Endothelial cell of umbilical vein (primary cell): ENCODE measurements around the gene RNGTT. TPM values are rescaled to one million over a fixed set of nuclear protein-coding genes. Genes with fewer than 3 reads are reported as not detected.

Experiments used
- BruUV-seq: library from RNA; stranded (reverse); fragments of 400-500 nt; replicated peaks from 2 replicates; lab custom pipeline; 2021; lab: Mats Ljungman, UMichigan
- CTCF ChIA-PET: fragments of 300-600, 350-600 bp; sonication (Branson Sonifier 250); formaldehyde crosslinking; loops from one replicate; lab custom pipeline; 2021; ENCODE audit warnings: antibody characterized with exemption, inconsistent platforms; lab: Charles Lee
- POLR2A ChIA-PET: fragments of 300-600, 350-600 bp; sonication (Branson Sonifier 250); formaldehyde crosslinking; loops from one replicate; lab custom pipeline; 2021; ENCODE audit warnings: antibody characterized with exemption, inconsistent platforms; lab: Charles Lee
- DNase-seq: peaks from one replicate; pipeline ENCODE4 v3.0.0-alpha.2; 2011; ENCODE audit warnings: low read depth, low spot score
- FAIRE-seq: peaks from 2 replicates; lab custom pipeline; 2011; peaks lifted over from hg19 to GRCh38; lab: Jason Lieb, UNC
- H2AFZ ChIP-seq: 2 replicates; pipeline ENCODE4 v1.6.0; 2012; ENCODE audit warnings: low read depth, low read length, control low read depth, inconsistent platforms
- H3K27ac ChIP-seq: 2 replicates; pipeline ENCODE4 v1.5.1; 2011; ENCODE audit warnings: low read depth, mild to moderate bottlenecking, control low read depth, low read length, moderate library complexity; ENCODE audit not compliant: insufficient read depth
- H3K27me3 ChIP-seq, 2 experiments: 2 replicates each; pipeline versions ENCODE4 v1.6.0 to v1.6.1; 2011; ENCODE audit warnings: low read length in 2 of 2, mixed read lengths in 1 of 2; ENCODE audit not compliant: control insufficient read depth in 2 of 2, insufficient read depth in 2 of 2
- H3K36me3 ChIP-seq, 2 experiments: 2 replicates in 1 of 2; 3 replicates in 1 of 2; pipeline ENCODE4 v1.5.1; 2011; ENCODE audit warnings: low read length in 2 of 2, mild to moderate bottlenecking in 1 of 2, moderate library complexity in 1 of 2; ENCODE audit not compliant: control insufficient read depth in 2 of 2, insufficient read depth in 2 of 2; ENCODE audit errors: extremely low read depth in 1 of 2
- H3K4me1 ChIP-seq: 3 replicates; pipeline ENCODE4 v1.5.1; 2011; ENCODE audit warnings: mild to moderate bottlenecking, low read length; ENCODE audit not compliant: control insufficient read depth, insufficient read depth; ENCODE audit errors: extremely low read depth
- H3K4me2 ChIP-seq: 2 replicates; pipeline ENCODE4 v1.6.1; 2011; ENCODE audit warnings: low read length, control low read depth, mixed read lengths; ENCODE audit not compliant: insufficient read depth
- H3K4me3 ChIP-seq, 3 experiments: fragments of 200-600 bp in 1 of 3; sonication (generic), shearing (Covaris generic) in 1 of 3; replicated peaks in 1 of 3; 2 replicates each; pipeline ENCODE4 v1.5.1; 2011 to 2016; ENCODE audit warnings: control low read depth in 3 of 3, low read length in 3 of 3, mild to moderate bottlenecking in 2 of 3, inconsistent platforms in 1 of 3, low read depth in 1 of 3, moderate library complexity in 1 of 3; ENCODE audit not compliant: insufficient read depth in 1 of 3
- H3K79me2 ChIP-seq: 2 replicates; pipeline ENCODE4 v1.6.0; 2012; ENCODE audit warnings: low read length, inconsistent platforms; ENCODE audit not compliant: control insufficient read depth, insufficient read depth
- H3K9ac ChIP-seq: replicated peaks from 2 replicates; pipeline ENCODE3; 2011; ENCODE audit warnings: low read length, control low read depth; ENCODE audit not compliant: insufficient read depth; ENCODE audit errors: extremely low read depth
- H3K9me1 ChIP-seq: replicated peaks from 3 replicates; pipeline ENCODE4 v1.6.0; 2011; ENCODE audit warnings: mild to moderate bottlenecking, low read length; ENCODE audit not compliant: control insufficient read depth, insufficient read depth; ENCODE audit errors: extremely low read depth
- H3K9me3 ChIP-seq: replicated peaks from 2 replicates; pipeline ENCODE4 v1.5.1; 2012; ENCODE audit warnings: low read length, inconsistent platforms; ENCODE audit not compliant: control insufficient read depth, insufficient read depth
- H4K20me1 ChIP-seq: replicated peaks from 2 replicates; pipeline ENCODE3; 2011; ENCODE audit warnings: mild to moderate bottlenecking, low read length; ENCODE audit not compliant: control insufficient read depth, insufficient read depth; ENCODE audit errors: extremely low read depth
- CTCF ChIP-seq, 2 donors: IDR thresholded peaks; 1 replicate in 1 of 2; 2 replicates in 1 of 2; pipeline ENCODE4 v1.5.1; 2011; ENCODE audit warnings: low read length in 2 of 2, mild to moderate bottlenecking in 2 of 2, moderate library complexity in 2 of 2, control low read depth in 1 of 2, inconsistent platforms in 1 of 2, low read depth in 1 of 2; ENCODE audit not compliant: insufficient read depth in 1 of 2; ENCODE audit errors: extremely low read depth in 1 of 2
- EZH2 ChIP-seq: IDR thresholded peaks from 2 replicates; pipeline ENCODE4 v1.6.1; 2012; ENCODE audit warnings: borderline replicate concordance, low read depth, mild to moderate bottlenecking, moderate library complexity, low read length, inconsistent platforms; ENCODE audit not compliant: severe bottlenecking
- FOS ChIP-seq: IDR thresholded peaks from 2 replicates; pipeline ENCODE4 v1.6.1; 2011; ENCODE audit warnings: mild to moderate bottlenecking, low read length, moderate library complexity, borderline replicate concordance; ENCODE audit not compliant: insufficient read depth
- GATA2 ChIP-seq: IDR thresholded peaks from 2 replicates; pipeline ENCODE4 v1.7.0; 2011; ENCODE audit warnings: low read depth, mild to moderate bottlenecking, moderate library complexity, mixed read lengths, low read length; ENCODE audit not compliant: insufficient read length, insufficient read depth
- JUN ChIP-seq: IDR thresholded peaks from 2 replicates; pipeline ENCODE4 v1.6.1; 2011; ENCODE audit warnings: borderline replicate concordance, low read depth; ENCODE audit not compliant: insufficient read length, insufficient read depth
- MAX ChIP-seq: IDR thresholded peaks from 2 replicates; pipeline ENCODE4 v1.6.1; 2011; ENCODE audit not compliant: insufficient read depth, insufficient read length
- MYC ChIP-seq: IDR thresholded peaks from one replicate; pipeline ENCODE4 v1.6.1; 2011; ENCODE audit warnings: mild to moderate bottlenecking, low read depth, low read length
- POLR2A ChIP-seq: IDR thresholded peaks from 2 replicates; pipeline ENCODE4 v1.6.1; 2012; ENCODE audit warnings: low read depth, mild to moderate bottlenecking, control low read depth, low read length
- POLR2AphosphoS5 ChIP-seq: IDR thresholded peaks from 2 replicates; pipeline ENCODE4 v1.6.1; 2012; ENCODE audit warnings: low read depth, mild to moderate bottlenecking, control low read depth, low read length, moderate library complexity; ENCODE audit not compliant: insufficient read depth
- dilution Hi-C: fragments of 300-500 bp; cut with MboI; formaldehyde crosslinking; loops from one replicate; pipeline ENCODE4 v1.15.0; 2019; ENCODE audit warnings: low sequenced_read_pairs; ENCODE audit not compliant: extremely low pct_ligation_motif_present
- intact Hi-C: fragments of 100-400 bp; cut with micrococcal nuclease; formaldehyde crosslinking; loops from one replicate; pipeline ENCODE4 v1.10.0; 2022
- polyA plus RNA-seq, 4 experiments: library from polyadenylated mRNA; depleted of rRNA in 3 of 4; stranded (reverse) in 3 of 4; unstranded in 1 of 4; fragments of >200 nt; gene quantifications; 2 replicates each; pipeline versions ENCODE4 v1.2.1 to v1.2.3, GENCODE V29; 2011 to 2012; ENCODE audit warnings: missing spikeins in 1 of 4
- total RNA-seq: library from RNA; stranded (reverse); gene quantifications from 2 replicates; pipeline ENCODE4 v1.2.3, GENCODE V29; 2021

The RNGTT gene
- total and polyA plus RNA-seq, 2 donors (not counting 3 experiments of a cell fraction or from before 2014, with no cell fraction given) = 2.1 to 13.1 TPM

GRCh38 chr6:88810701-88811100, 152.7 kb downstream of the RNGTT start:
- H3K9ac ChIP-seq = no peak overlapping the region
- dilution Hi-C loops (no loop called here), intact Hi-C loops (no loop called here)
- H3K79me2 ChIP-seq = peaks cover 1% of the 10 kb centered on the region
- H4K20me1 ChIP-seq = no peaks in the 10 kb centered on the region
- no peak overlapping the region for H3K4me2 ChIP-seq
- ChIA-PET POLR2A (no interaction called here), CTCF (interaction anchor here (1.0 kb wide), 1 partner anchor 9 kb away, joined by 3 read pairs; no protein-coding TSS in a partner anchor)
- DNase-seq = no peak
- no peaks in the 10 kb centered on the region for H3K27me3 ChIP-seq
- H3K36me3 ChIP-seq = no peaks in the 10 kb centered on the region
- no peak overlapping the region for H3K27ac ChIP-seq
- peaks cover 13% of the 10 kb centered on the region for H3K4me1 ChIP-seq
- H2AFZ ChIP-seq = no peak overlapping the region
- BruUV-seq = no TSS peak
- no peak overlapping the region for H3K4me3 ChIP-seq
- H3K9me1 ChIP-seq = no peaks in the 10 kb centered on the region
- TF ChIP-seq CTCF (IDR thresholded peaks at IDR 0.05; ENCODE audit: extremely low read depth in 1 of 2, insufficient read depth in 1 of 2, low read depth in 1 of 2, low read length in 2 of 2) (no peak), MYC (no peak), POLR2AphosphoS5 (no peak), GATA2 (no peak), EZH2 (no peak), FOS (no peak), POLR2A (no peak), MAX (no peak), JUN (no peak)
- FAIRE-seq = no peak
- no peaks in the 10 kb centered on the region for H3K9me3 ChIP-seq
